ENCODE results near the gene PARP12. TPM values are rescaled to one million over a fixed set of nuclear protein-coding genes. Genes with fewer than 3 reads are reported as not detected.

Gene PARP12
- total and polyA plus RNA-seq, 3 donors from 2014 or later = 39.4 to 63.1 (median 54.6) TPM

- intact Hi-C loops (cut with DNase I; ENCODE audit: low total_unique reads) = no loop called here
- TF ChIP-seq POLR2A (IDR thresholded peaks at IDR 0.05) = no peak
- TF ChIP-seq, protein P1, sequence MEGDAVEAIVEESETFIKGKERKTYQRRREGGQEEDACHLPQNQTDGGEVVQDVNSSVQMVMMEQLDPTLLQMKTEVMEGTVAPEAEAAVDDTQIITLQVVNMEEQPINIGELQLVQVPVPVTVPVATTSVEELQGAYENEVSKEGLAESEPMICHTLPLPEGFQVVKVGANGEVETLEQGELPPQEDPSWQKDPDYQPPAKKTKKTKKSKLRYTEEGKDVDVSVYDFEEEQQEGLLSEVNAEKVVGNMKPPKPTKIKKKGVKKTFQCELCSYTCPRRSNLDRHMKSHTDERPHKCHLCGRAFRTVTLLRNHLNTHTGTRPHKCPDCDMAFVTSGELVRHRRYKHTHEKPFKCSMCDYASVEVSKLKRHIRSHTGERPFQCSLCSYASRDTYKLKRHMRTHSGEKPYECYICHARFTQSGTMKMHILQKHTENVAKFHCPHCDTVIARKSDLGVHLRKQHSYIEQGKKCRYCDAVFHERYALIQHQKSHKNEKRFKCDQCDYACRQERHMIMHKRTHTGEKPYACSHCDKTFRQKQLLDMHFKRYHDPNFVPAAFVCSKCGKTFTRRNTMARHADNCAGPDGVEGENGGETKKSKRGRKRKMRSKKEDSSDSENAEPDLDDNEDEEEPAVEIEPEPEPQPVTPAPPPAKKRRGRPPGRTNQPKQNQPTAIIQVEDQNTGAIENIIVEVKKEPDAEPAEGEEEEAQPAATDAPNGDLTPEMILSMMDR (IDR thresholded peaks at IDR 0.05) = no peak
- 85 to 100% methylated on average over 1 of the region's 1 CpG for WGBS, 2 donors
- Histone ChIP-seq H3K36me3 (ENCODE audit: low read depth, missing control alignments) (no peaks in the 10 kb centered on the region), H3K4me3 (no peak overlapping the region), H3K4me1 (no peaks in the 10 kb centered on the region), H3K27me3 (no peaks in the 10 kb centered on the region), H3K9me3 (no peaks in the 10 kb centered on the region), H3K27ac (no peak overlapping the region)
- DNase-seq = no peak
Measured at GRCh38 chr7:139994356-139994755, 68.4 kb downstream of the PARP12 start.

GRCh38 chr7:139993592-139993991 lies 69.2 kb downstream of the PARP12 start:
- H3K4me1 ChIP-seq = no peaks in the 10 kb centered on the region
- H3K27ac ChIP-seq = no peak overlapping the region
- H3K4me3 ChIP-seq = no peak overlapping the region
- H3K27me3 ChIP-seq = no peaks in the 10 kb centered on the region
- no peaks in the 10 kb centered on the region for H3K9me3 ChIP-seq
- no peaks in the 10 kb centered on the region for H3K36me3 ChIP-seq (ENCODE audit: low read depth, missing control alignments)
- intact Hi-C loops (cut with DNase I; ENCODE audit: low total_unique reads) = no loop called here
- TF ChIP-seq POLR2A (IDR thresholded peaks at IDR 0.05) = no peak
- TF ChIP-seq, protein P1 (IDR thresholded peaks at IDR 0.05) = no peak
- 98 to 100% methylated on average over 2 of the region's 2 CpGs for WGBS, 2 donors
- DNase-seq = no peak

GRCh38 chr7:139993169-139993568 lies 69.6 kb downstream of the PARP12 start:
- WGBS, 2 donors = 88 to 94% methylated on average over 8 of the region's 8 CpGs
- no peaks in the 10 kb centered on the region for H3K4me1 ChIP-seq
- H3K9me3 ChIP-seq = no peaks in the 10 kb centered on the region
- intact Hi-C loops (cut with DNase I; ENCODE audit: low total_unique reads) = no loop called here
- H3K27ac ChIP-seq = no peak overlapping the region
- no peaks in the 10 kb centered on the region for H3K36me3 ChIP-seq (ENCODE audit: low read depth, missing control alignments)
- H3K4me3 ChIP-seq = no peak overlapping the region
- TF ChIP-seq, protein P1 (IDR thresholded peaks at IDR 0.05) = no peak
- TF ChIP-seq POLR2A (IDR thresholded peaks at IDR 0.05) = no peak
- DNase-seq = no peak
- no peaks in the 10 kb centered on the region for H3K27me3 ChIP-seq

GRCh38 chr7:139992353-139993044 lies 70.3 kb downstream of the PARP12 start:
- Histone ChIP-seq H3K4me3 (no peak overlapping the region), H3K36me3 (ENCODE audit: low read depth, missing control alignments) (no peaks in the 10 kb centered on the region), H3K27ac (no peak overlapping the region), H3K27me3 (no peaks in the 10 kb centered on the region), H3K9me3 (no peaks in the 10 kb centered on the region), H3K4me1 (no peaks in the 10 kb centered on the region)
- DNase-seq = no peak
- intact Hi-C loops (cut with DNase I; ENCODE audit: low total_unique reads) = no loop called here
- 77 to 83% methylated on average over 14 of the region's 14 CpGs for WGBS, 2 donors
- no peak for TF ChIP-seq POLR2A (IDR thresholded peaks at IDR 0.05)
- TF ChIP-seq, protein P1 (IDR thresholded peaks at IDR 0.05) = no peak

DNA sequence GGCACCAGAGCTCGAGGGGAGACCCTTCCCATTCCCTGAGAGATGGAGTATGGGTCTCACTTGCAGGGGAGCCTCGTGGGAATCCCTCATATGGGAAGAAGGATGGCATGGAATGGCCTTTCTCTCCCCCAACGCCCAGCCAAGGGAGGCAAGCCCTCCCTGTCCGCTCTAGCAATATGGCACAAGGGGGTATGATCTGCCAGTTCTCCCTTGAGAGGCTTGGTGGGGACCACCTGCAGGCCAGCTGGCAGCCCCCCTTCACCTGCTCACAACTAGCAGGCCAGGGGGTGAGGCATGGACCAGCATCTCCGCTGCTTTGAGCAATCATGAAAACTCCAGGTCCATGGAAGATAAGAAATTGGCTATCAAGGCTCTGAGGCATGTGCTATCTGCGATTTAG lies 70.8 kb downstream of the PARP12 start:
- no peaks in the 10 kb centered on the region for H3K27me3 ChIP-seq
- intact Hi-C loops (cut with DNase I; ENCODE audit: low total_unique reads) = no loop called here
- no peak for DNase-seq
- H3K27ac ChIP-seq = no peak overlapping the region
- TF ChIP-seq POLR2A (IDR thresholded peaks at IDR 0.05) = no peak
- TF ChIP-seq, protein P1 (IDR thresholded peaks at IDR 0.05) = no peak
- WGBS, 2 donors = 90 to 95% methylated on average over 6 of the region's 6 CpGs
- no peak overlapping the region for H3K4me3 ChIP-seq
- H3K36me3 ChIP-seq (ENCODE audit: low read depth, missing control alignments) = no peaks in the 10 kb centered on the region
- H3K4me1 ChIP-seq = no peaks in the 10 kb centered on the region
- no peaks in the 10 kb centered on the region for H3K9me3 ChIP-seq

Data from testis (tissue), 3 donors.